HepG2 (cell line): Measurements from ENCODE around the gene VWA1. TPM values are rescaled to one million over a fixed set of nuclear protein-coding genes. Genes with fewer than 3 reads are reported as not detected.
A peak's percentile ranks its signal among the peaks of the same experiment; 100 is the strongest.

Experiments used
- MYC ChIP-seq: sonication (generic); formaldehyde crosslinking; IDR thresholded peaks from 2 replicates; pipeline ENCODE4 v1.9.0; 2021; ENCODE audit warnings: missing genetic modification reagents, borderline replicate concordance
- NKX3-1 ChIP-seq: sonication (generic); formaldehyde crosslinking; IDR thresholded peaks from 2 replicates; pipeline ENCODE4 v1.5.0; 2020; ENCODE audit warnings: missing genetic modification reagents
- NR2F1 ChIP-seq, 2 experiments: fragments of 450-650 bp in 1 of 2; formaldehyde crosslinking in 1 of 2; IDR thresholded peaks; 2 replicates each; pipeline versions ENCODE4 v1.5.0 to v1.6.1; 2016 to 2020; ENCODE audit warnings: mild to moderate bottlenecking in 1 of 2, missing compliant biosample characterization in 1 of 2, missing genetic modification reagents in 1 of 2, moderate library complexity in 1 of 2
- POLR2AphosphoS2 ChIP-seq: IDR thresholded peaks from 2 replicates; pipeline ENCODE4 v1.6.1; 2011; ENCODE audit warnings: low read depth, low read length, improper control_type of control experiment
- RFX3 ChIP-seq: IDR thresholded peaks from 2 replicates; pipeline ENCODE4 v1.6.1; 2016; ENCODE audit warnings: missing biosample characterization, missing genetic modification reagents
- SMYD3 ChIP-seq: sonication (generic); formaldehyde crosslinking; IDR thresholded peaks from 2 replicates; pipeline ENCODE4 v1.8.1; 2023; ENCODE audit warnings: mild to moderate bottlenecking, missing genetic modification reagents
- SP1 ChIP-seq, 2 experiments: fragments of 450-650 bp in 1 of 2; sonication (generic) in 1 of 2; formaldehyde crosslinking in 1 of 2; IDR thresholded peaks; 2 replicates each; pipeline versions ENCODE4 v1.4.0 to v1.6.1; 2016 to 2020; ENCODE audit warnings: missing genetic modification reagents in 1 of 2
- TFE3 ChIP-seq: IDR thresholded peaks from 2 replicates; pipeline ENCODE4 v1.6.1; 2016
- ZFP36L2 ChIP-seq: sonication (generic); formaldehyde crosslinking; IDR thresholded peaks from 2 replicates; pipeline ENCODE4 v1.4.0; 2020; ENCODE audit warnings: missing genetic modification reagents
- ZNF225 ChIP-seq: sonication (generic); formaldehyde crosslinking; IDR thresholded peaks from 2 replicates; pipeline ENCODE4 v1.4.0; 2020; ENCODE audit warnings: mild to moderate bottlenecking, missing genetic modification reagents
- ZNF431 ChIP-seq: sonication (generic); formaldehyde crosslinking; IDR thresholded peaks from 2 replicates; pipeline ENCODE4 v1.9.0; 2022; ENCODE audit warnings: missing genetic modification reagents, low read depth, mild to moderate bottlenecking, borderline replicate concordance
- polyA plus RNA-seq, 8 experiments: library from polyadenylated mRNA; depleted of rRNA in 3 of 8; stranded (reverse) in 7 of 8; unstranded in 1 of 8; fragments of >200 nt; fragmentation: Illumina TruSeq in 4 of 8; extraction: Trizol in 4 of 8; gene quantifications; 2 replicates each; pipeline versions ENCODE4 v1.2.1 to v1.2.3, GENCODE V29; 2011 to 2016; ENCODE audit warnings: low read depth in 4 of 8, missing spikeins in 1 of 8, mixed read lengths in 1 of 8; ENCODE audit not compliant: insufficient read depth in 1 of 8
- total RNA-seq, 5 experiments: library from RNA; depleted of rRNA; stranded (reverse); fragments of >200 nt; fragmentation: Illumina TruSeq; extraction: Trizol; gene quantifications; 2 replicates each; pipeline ENCODE4 v1.2.3, GENCODE V29; 2016; ENCODE audit warnings: low read depth in 1 of 5
- TF ChIP-seq, protein P1 (sequence below): sonication (generic); formaldehyde crosslinking; IDR thresholded peaks from 2 replicates; pipeline ENCODE4 v1.9.0; 2021; ENCODE audit warnings: missing genetic modification reagents, mild to moderate bottlenecking, borderline replicate concordance
- TF ChIP-seq, protein P2 (sequence below): sonication (generic); IDR thresholded peaks from 2 replicates; pipeline ENCODE4 v1.6.1; 2016; ENCODE audit warnings: low read depth, borderline replicate concordance
- TF ChIP-seq, protein P3 (sequence below): sonication (generic); formaldehyde crosslinking; IDR thresholded peaks from 2 replicates; pipeline ENCODE4 v1.4.0; 2020; ENCODE audit warnings: missing genetic modification reagents
- TF ChIP-seq, protein P4 (sequence below): IDR thresholded peaks from 2 replicates; pipeline ENCODE4 v1.6.1; 2016

The VWA1 gene
- total and polyA plus RNA-seq, 2 of the 13 experiments (the other 11 are each of a cell fraction or from before 2014, with no cell fraction given), result 40.9 to 57.5 TPM

DNA sequence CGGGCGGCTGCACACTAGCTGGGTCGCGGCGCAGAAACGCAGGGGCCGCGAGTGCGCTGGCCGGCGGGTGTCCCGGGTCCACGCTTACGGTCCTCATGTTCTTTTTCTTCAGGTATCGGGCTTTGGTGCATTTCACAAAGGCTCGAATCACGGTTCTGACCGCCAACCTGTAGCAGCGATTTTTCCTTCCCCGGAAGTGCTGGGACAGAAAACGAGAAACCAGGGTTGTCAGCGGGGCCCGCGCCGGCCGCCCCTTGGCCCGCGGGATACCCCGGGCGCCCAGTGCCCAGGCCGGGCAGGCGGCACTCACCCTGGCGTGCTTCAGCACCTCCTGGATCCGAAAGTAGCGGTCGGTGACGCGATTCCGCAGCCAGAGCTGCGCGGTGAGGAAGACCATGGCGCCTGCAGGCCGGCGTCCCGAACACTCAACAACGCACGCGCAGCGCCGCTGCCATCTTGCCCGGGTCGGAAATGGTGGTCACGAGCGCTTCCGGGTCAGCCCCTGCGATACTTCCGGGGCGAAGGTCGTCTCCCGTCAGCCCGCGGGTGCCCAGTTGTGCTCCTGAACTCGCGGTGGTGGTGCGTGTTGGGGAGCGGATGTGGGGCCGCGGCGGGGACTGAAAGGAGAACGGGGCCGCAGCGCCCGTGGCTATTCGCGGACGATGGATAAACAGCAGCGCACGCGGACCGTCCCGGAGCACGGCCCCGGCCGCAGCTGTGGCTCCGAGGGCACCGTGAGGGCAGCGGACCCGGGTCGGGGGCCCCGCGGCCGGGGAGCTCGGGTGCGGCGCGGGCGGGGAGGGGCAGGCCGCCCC lies 28.5 kb upstream of the VWA1 start, which contains the start of gene MRPL20 (continued):
- TF ChIP-seq, protein P1, sequence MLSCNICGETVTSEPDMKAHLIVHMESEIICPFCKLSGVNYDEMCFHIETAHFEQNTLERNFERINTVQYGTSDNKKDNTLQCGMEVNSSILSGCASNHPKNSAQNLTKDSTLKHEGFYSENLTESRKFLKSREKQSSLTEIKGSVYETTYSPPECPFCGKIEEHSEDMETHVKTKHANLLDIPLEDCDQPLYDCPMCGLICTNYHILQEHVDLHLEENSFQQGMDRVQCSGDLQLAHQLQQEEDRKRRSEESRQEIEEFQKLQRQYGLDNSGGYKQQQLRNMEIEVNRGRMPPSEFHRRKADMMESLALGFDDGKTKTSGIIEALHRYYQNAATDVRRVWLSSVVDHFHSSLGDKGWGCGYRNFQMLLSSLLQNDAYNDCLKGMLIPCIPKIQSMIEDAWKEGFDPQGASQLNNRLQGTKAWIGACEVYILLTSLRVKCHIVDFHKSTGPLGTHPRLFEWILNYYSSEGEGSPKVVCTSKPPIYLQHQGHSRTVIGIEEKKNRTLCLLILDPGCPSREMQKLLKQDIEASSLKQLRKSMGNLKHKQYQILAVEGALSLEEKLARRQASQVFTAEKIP (CRISPR knock-in tag), result 0 out of 2 replicates have a peak, but pooled peaks have one; percentile 27
- TF ChIP-seq SMYD3 (CRISPR knock-in tag) (no peak), ZNF225 (CRISPR knock-in tag) (peak; percentile 66; the same call in 1 of the 2 replicates), MYC (peak; percentile 97), POLR2AphosphoS2 (no peak), TFE3 (CRISPR knock-in tag) (peak; percentile 74; the same call in 1 of the 2 replicates), NR2F1 (CRISPR knock-in tag; IDR thresholded peaks at IDR 0.05) (peak; percentile 16 to 65; a peak in 2 of 4 replicates), ZFP36L2 (peak; percentile 76; the same call in 1 of the 2 replicates), NKX3-1 (peak; percentile 70; the same call in 1 of the 2 replicates), RFX3 (peak; percentile 22; the same call in 1 of the 2 replicates), SP1 (IDR thresholded peaks at IDR 0.05) (no peak), SP1 (CRISPR knock-in tag; IDR thresholded peaks at IDR 0.05) (no peak), ZNF431 (CRISPR knock-in tag) (peak; percentile 67; the same call in 1 of the 2 replicates)
- TF ChIP-seq, protein P2, sequence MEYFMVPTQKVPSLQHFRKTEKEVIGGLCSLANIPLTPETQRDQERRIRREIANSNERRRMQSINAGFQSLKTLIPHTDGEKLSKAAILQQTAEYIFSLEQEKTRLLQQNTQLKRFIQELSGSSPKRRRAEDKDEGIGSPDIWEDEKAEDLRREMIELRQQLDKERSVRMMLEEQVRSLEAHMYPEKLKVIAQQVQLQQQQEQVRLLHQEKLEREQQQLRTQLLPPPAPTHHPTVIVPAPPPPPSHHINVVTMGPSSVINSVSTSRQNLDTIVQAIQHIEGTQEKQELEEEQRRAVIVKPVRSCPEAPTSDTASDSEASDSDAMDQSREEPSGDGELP, result peak; percentile 51; the same call in 1 of the 2 replicates
- TF ChIP-seq, protein P3, sequence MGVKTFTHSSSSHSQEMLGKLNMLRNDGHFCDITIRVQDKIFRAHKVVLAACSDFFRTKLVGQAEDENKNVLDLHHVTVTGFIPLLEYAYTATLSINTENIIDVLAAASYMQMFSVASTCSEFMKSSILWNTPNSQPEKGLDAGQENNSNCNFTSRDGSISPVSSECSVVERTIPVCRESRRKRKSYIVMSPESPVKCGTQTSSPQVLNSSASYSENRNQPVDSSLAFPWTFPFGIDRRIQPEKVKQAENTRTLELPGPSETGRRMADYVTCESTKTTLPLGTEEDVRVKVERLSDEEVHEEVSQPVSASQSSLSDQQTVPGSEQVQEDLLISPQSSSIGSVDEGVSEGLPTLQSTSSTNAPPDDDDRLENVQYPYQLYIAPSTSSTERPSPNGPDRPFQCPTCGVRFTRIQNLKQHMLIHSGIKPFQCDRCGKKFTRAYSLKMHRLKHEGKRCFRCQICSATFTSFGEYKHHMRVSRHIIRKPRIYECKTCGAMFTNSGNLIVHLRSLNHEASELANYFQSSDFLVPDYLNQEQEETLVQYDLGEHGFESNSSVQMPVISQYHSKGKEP (CRISPR knock-in tag), result peak; percentile 66; the same call in 1 of the 2 replicates
- TF ChIP-seq, protein P4, sequence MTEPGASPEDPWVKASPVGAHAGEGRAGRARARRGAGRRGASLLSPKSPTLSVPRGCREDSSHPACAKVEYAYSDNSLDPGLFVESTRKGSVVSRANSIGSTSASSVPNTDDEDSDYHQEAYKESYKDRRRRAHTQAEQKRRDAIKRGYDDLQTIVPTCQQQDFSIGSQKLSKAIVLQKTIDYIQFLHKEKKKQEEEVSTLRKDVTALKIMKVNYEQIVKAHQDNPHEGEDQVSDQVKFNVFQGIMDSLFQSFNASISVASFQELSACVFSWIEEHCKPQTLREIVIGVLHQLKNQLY (CRISPR knock-in tag), result peak; percentile 63; the same call in 1 of the 2 replicates
